HG03103 (cell line): ENCODE results near the gene TAS2R16.

Source experiments
- ATAC-seq: cut with Tn5 transposase; IDR thresholded peaks from one replicate; pipeline ENCODE4 v1.9.1; 2021; ENCODE audit warnings: low read depth; ENCODE audit not compliant: unreplicated experiment

Gene TAS2R16

GRCh38 chr7:122995600-122995999, at the start of gene TAS2R16:
TSS of gene TAS2R16 (minus strand) at chr7:122995700. CDS start at chr7:122995634, 66 bp downstream.
- ATAC-seq, result no peak

- ATAC-seq, result no peak
Observed at GRCh38 chr7:123043642-123044041, 48.1 kb upstream of the TAS2R16 start.

- ATAC-seq, result no peak
Observed at GRCh38 chr7:123041101-123041500, 45.6 kb upstream of the TAS2R16 start.

GRCh38 chr7:123039269-123039668, 43.8 kb upstream of the TAS2R16 start:
- ATAC-seq, result no peak

GRCh38 chr7:123034106-123034505, 38.6 kb upstream of the TAS2R16 start:
- no peak for ATAC-seq

GRCh38 chr7:123030631-123031030, 35.1 kb upstream of the TAS2R16 start:
- no peak for ATAC-seq

- no peak for ATAC-seq
Observed at GRCh38 chr7:123028339-123028738, 32.8 kb upstream of the TAS2R16 start.

- no peak for ATAC-seq
Observed at GRCh38 chr7:123026251-123026650, 30.8 kb upstream of the TAS2R16 start.

- no peak for ATAC-seq
Observed at GRCh38 chr7:123024989-123025758, 29.7 kb upstream of the TAS2R16 start.

GRCh38 chr7:123023126-123023525, 27.6 kb upstream of the TAS2R16 start:
- ATAC-seq, result no peak

GRCh38 chr7:123022576-123022975, 27.1 kb upstream of the TAS2R16 start:
- ATAC-seq, result no peak

GRCh38 chr7:123012435-123012834, 16.9 kb upstream of the TAS2R16 start:
- ATAC-seq, result no peak

GRCh38 chr7:123011766-123012369, 16.4 kb upstream of the TAS2R16 start:
- no peak for ATAC-seq

- ATAC-seq, result no peak
Observed at GRCh38 chr7:123004931-123005330, 9.4 kb upstream of the TAS2R16 start.

GRCh38 chr7:123003539-123004126, 8.1 kb upstream of the TAS2R16 start:
- ATAC-seq, result no peak

- ATAC-seq, result no peak
Observed at GRCh38 chr7:122989577-122989976, 5.9 kb downstream of the TAS2R16 start.

- no peak for ATAC-seq
Observed at GRCh38 chr7:122989041-122989440, 6.5 kb downstream of the TAS2R16 start.

- ATAC-seq, result no peak
Observed at GRCh38 chr7:122988333-122988732, 7.2 kb downstream of the TAS2R16 start.

- ATAC-seq, result no peak
Observed at GRCh38 chr7:122987463-122987862, 8.0 kb downstream of the TAS2R16 start.

GRCh38 chr7:122984021-122984420, 11.5 kb downstream of the TAS2R16 start:
- no peak for ATAC-seq

- no peak for ATAC-seq
Observed at GRCh38 chr7:122983261-122983660, 12.2 kb downstream of the TAS2R16 start.

- no peak for ATAC-seq
Observed at GRCh38 chr7:122975341-122975740, 20.2 kb downstream of the TAS2R16 start.
